Left lung (tissue), 10 donors: Measurements from ENCODE around the gene ETNK2. TPM values are rescaled to one million over a fixed set of nuclear protein-coding genes. Genes with fewer than 3 reads are reported as not detected.

Experiments used
- ATAC-seq: fragments of 200-7000 bp; cut with Tn5 transposase; one replicate; pipeline ENCODE4 v1.9.1; 2020; ENCODE audit warnings: moderate library complexity
- DNase-seq, 4 donors: peaks; one replicate each; pipeline ENCODE4 v3.0.0-alpha.2; 2013 to 2020
- H3K27ac ChIP-seq, 2 donors: fragments of 200-600 bp; sonication (generic) in 1 of 2; one replicate each; pipeline versions ENCODE4 v1.5.0 to v1.8.0; 2020 to 2021
- H3K27me3 ChIP-seq, 2 donors: fragments of 200-600 bp; sonication (generic) in 1 of 2; one replicate each; pipeline versions ENCODE4 v1.5.0 to v1.8.0; 2020 to 2021
- H3K36me3 ChIP-seq, 2 donors: fragments of 200-600 bp; sonication (generic) in 1 of 2; one replicate each; pipeline versions ENCODE4 v1.5.0 to v1.8.0; 2020 to 2021
- H3K4me1 ChIP-seq, 2 donors: fragments of 200-600 bp; one replicate each; pipeline ENCODE4 v1.8.0; 2021
- H3K4me3 ChIP-seq, 2 donors: fragments of 200-600 bp; sonication (generic) in 1 of 2; one replicate each; pipeline versions ENCODE4 v1.5.0 to v1.8.0; 2020 to 2021; ENCODE audit warnings: mild to moderate bottlenecking in 1 of 2
- H3K9me3 ChIP-seq, 2 donors: fragments of 200-600 bp; sonication (generic) in 1 of 2; one replicate each; pipeline versions ENCODE4 v1.5.0 to v1.8.0; 2020 to 2021
- CTCF ChIP-seq, 2 donors: fragments of 200-600 bp; sonication (generic) in 1 of 2; IDR thresholded peaks; one replicate each; pipeline versions ENCODE4 v1.5.0 to v1.8.0; 2021; ENCODE audit warnings: antibody characterized with exemption in 2 of 2
- intact Hi-C, 2 donors: fragments of 100-400 bp; cut with DNase I; formaldehyde crosslinking; loops; one replicate each; pipeline versions ENCODE4 v1.11.2 to v1.14.2; 2022
- polyA plus RNA-seq, 6 donors: library from polyadenylated mRNA; unstranded; fragments of 120-200 nt; gene quantifications; one replicate each; pipeline ENCODE4 v1.2.1, GENCODE V29; 2013; ENCODE audit not compliant: insufficient read length in 6 of 6
- total RNA-seq, 2 donors: library from RNA; stranded (reverse); fragmentation: NEBNext Ultra II Directional; extraction: Animal tissue kit (Norgen Biotek cat#: 25700); gene quantifications; one replicate each; pipeline ENCODE4 v1.2.1, GENCODE V29; 2021
- donor health status: DM: no; HTN: yes; CAD: no.
- donor health status: DM: no; HTN: no; CAD: no.

The ETNK2 gene
- total and polyA plus RNA-seq, 8 donors = 2.6 to 13.2 (median 10.2) TPM

GRCh38 chr1:204121840-204122555 lies 29.8 kb downstream of the ETNK2 start:
- no peak overlapping the region for H3K27ac ChIP-seq
- no peaks in the 10 kb centered on the region for H3K9me3 ChIP-seq
- TF ChIP-seq CTCF (IDR thresholded peaks at IDR 0.05) = no peak
- no peaks in the 10 kb centered on the region for H3K27me3 ChIP-seq
- ATAC-seq = no peak
- peaks cover 0 to 79% of the 10 kb centered on the region in 2 donors for H3K36me3 ChIP-seq
- intact Hi-C loops = loop anchor here (10.0 kb wide), 2 partner anchors 47 to 247 kb away; partner anchors contain the start of gene SOX13 (in 1 of the 2)
- peaks cover 0 to 8% of the 10 kb centered on the region in 2 donors for H3K4me1 ChIP-seq
- no peak for DNase-seq
- H3K4me3 ChIP-seq = no peak overlapping the region

GRCh38 chr1:204116539-204116938 lies 35.3 kb downstream of the ETNK2 start:
- H3K9me3 ChIP-seq = no peaks in the 10 kb centered on the region
- intact Hi-C loops = no loop called here
- ATAC-seq = no peak
- peak overlapping the region in 1 of 2 donors; percentile 25 for H3K27ac ChIP-seq
- H3K27me3 ChIP-seq = no peaks in the 10 kb centered on the region
- H3K36me3 ChIP-seq = peaks cover 0 to 34% of the 10 kb centered on the region in 2 donors
- no peak overlapping the region for H3K4me3 ChIP-seq
- TF ChIP-seq CTCF (IDR thresholded peaks at IDR 0.05) = no peak
- H3K4me1 ChIP-seq = peaks cover 0 to 13% of the 10 kb centered on the region in 2 donors
- DNase-seq = no peak

- Histone ChIP-seq H3K4me3 (no peak overlapping the region), H3K27ac (no peak overlapping the region)
- ATAC-seq = no peak
These were observed 36.7 kb downstream of the ETNK2 start for GRCh38 chr1:204115116-204115515.

GRCh38 chr1:204114606-204115005 lies 37.2 kb downstream of the ETNK2 start:
- ATAC-seq (peak; percentile 35), DNase-seq (no peak)
- Histone ChIP-seq H3K27me3 (no peaks in the 10 kb centered on the region), H3K27ac (peak overlapping the region in 1 of 2 donors; percentile 41), H3K4me3 (no peak overlapping the region), H3K9me3 (no peaks in the 10 kb centered on the region), H3K36me3 (peaks cover 0 to 22% of the 10 kb centered on the region in 2 donors), H3K4me1 (peaks cover 0 to 13% of the 10 kb centered on the region in 2 donors)
- TF ChIP-seq CTCF (IDR thresholded peaks at IDR 0.05) = no peak
- intact Hi-C loops = no loop called here

More at GRCh38 chr1:204115116-204115515, 36.7 kb downstream of the ETNK2 start:
- TF ChIP-seq CTCF (IDR thresholded peaks at IDR 0.05) = no peak
- peaks cover 0 to 13% of the 10 kb centered on the region in 2 donors for H3K4me1 ChIP-seq
- intact Hi-C loops = no loop called here
- H3K27me3 ChIP-seq = no peaks in the 10 kb centered on the region
- H3K36me3 ChIP-seq = peaks cover 0 to 22% of the 10 kb centered on the region in 2 donors
- H3K9me3 ChIP-seq = no peaks in the 10 kb centered on the region
- no peak for DNase-seq

- no peak for TF ChIP-seq CTCF (IDR thresholded peaks at IDR 0.05)
- Histone ChIP-seq H3K9me3 (no peaks in the 10 kb centered on the region), H3K4me1 (peaks cover 0 to 19% of the 10 kb centered on the region in 2 donors), H3K36me3 (peaks cover 0 to 18% of the 10 kb centered on the region in 2 donors), H3K27ac (peak overlapping the region in 1 of 2 donors; percentile 41), H3K4me3 (no peak overlapping the region), H3K27me3 (no peaks in the 10 kb centered on the region)
- no peak for DNase-seq
- intact Hi-C loops = no loop called here
- ATAC-seq = no peak
These were observed 37.9 kb downstream of the ETNK2 start for GRCh38 chr1:204113896-204114295.
